ENCODE measurements around the gene ADRM1. TPM values are rescaled to one million over a fixed set of nuclear protein-coding genes. Genes with fewer than 3 reads are reported as not detected.
A peak's percentile ranks its signal among the peaks of the same experiment; 100 is the strongest.

ADRM1 gene
- total RNA-seq, 1 experiment from 2014 or later = 227 TPM

- no peaks in the 10 kb centered on the region for H3K9me3 Mint-ChIP-seq (ENCODE audit: low read depth, unreplicated experiment)
- CTCF ChIA-PET = interaction anchor here (0.9 to 1.4 kb wide), 4 partner anchors 60 to 82 kb away, joined by 3 to 7 read pairs (median 3); partner anchors contain the start of gene RPS21
- intact Hi-C loops (cut with micrococcal nuclease; ENCODE audit: unreplicated experiment) = loop anchor here (10.0 kb wide), 1 partner anchor 180 kb away; no protein-coding TSS in a partner anchor
- H3K27me3 Mint-ChIP-seq (ENCODE audit: unreplicated experiment) = no peaks in the 10 kb centered on the region
- H3K4me3 Mint-ChIP-seq (ENCODE audit: low read depth, unreplicated experiment) = peak overlapping the region; percentile 84
- H3K27ac Mint-ChIP-seq (ENCODE audit: unreplicated experiment) = peak overlapping the region; percentile 86
- peaks cover 38% of the 10 kb centered on the region for H3K4me1 Mint-ChIP-seq (ENCODE audit: low read depth, unreplicated experiment)
- DNase-seq = no peak
- H3K36me3 Mint-ChIP-seq (ENCODE audit: insufficient read depth, unreplicated experiment) = peaks cover 97% of the 10 kb centered on the region
- BruUV-seq (replicated peaks) = no TSS peak
- TF ChIP-seq CTCF (IDR thresholded peaks at IDR 0.05; ENCODE audit: unreplicated experiment) = no peak
Observed at GRCh38 chr20:62304331-62305148, 1.7 kb downstream of the ADRM1 start.

- Mint-ChIP-seq H3K4me3 (ENCODE audit: low read depth, unreplicated experiment) (peak overlapping the region; percentile 84), H3K9me3 (ENCODE audit: low read depth, unreplicated experiment) (no peaks in the 10 kb centered on the region)
- CTCF ChIA-PET = interaction anchor here (1.2 to 1.4 kb wide), 3 partner anchors 59 to 81 kb away, joined by 3 to 7 read pairs (median 3); partner anchors contain the start of gene RPS21
Observed at GRCh38 chr20:62305149-62305764, 2.5 kb downstream of the ADRM1 start.

GRCh38 chr20:62305765-62306413, 3.1 kb downstream of the ADRM1 start:
- intact Hi-C loops (cut with micrococcal nuclease; ENCODE audit: unreplicated experiment) = loop anchor here (10.0 kb wide), 1 partner anchor 179 kb away; no protein-coding TSS in a partner anchor
- no peak for DNase-seq
- Mint-ChIP-seq H3K4me1 (ENCODE audit: low read depth, unreplicated experiment) (peaks cover 38% of the 10 kb centered on the region), H3K9me3 (ENCODE audit: low read depth, unreplicated experiment) (no peaks in the 10 kb centered on the region), H3K27me3 (ENCODE audit: unreplicated experiment) (no peaks in the 10 kb centered on the region), H3K27ac (ENCODE audit: unreplicated experiment) (peak overlapping the region; percentile 86), H3K4me3 (ENCODE audit: low read depth, unreplicated experiment) (peak overlapping the region; percentile 84), H3K36me3 (ENCODE audit: insufficient read depth, unreplicated experiment) (peaks cover 98% of the 10 kb centered on the region)
- BruUV-seq (replicated peaks) = no TSS peak
- TF ChIP-seq CTCF (IDR thresholded peaks at IDR 0.05; ENCODE audit: unreplicated experiment) = no peak
- CTCF ChIA-PET = interaction anchor here (1.2 to 1.5 kb wide), 4 partner anchors 59 to 81 kb away, joined by 3 to 9 read pairs (median 5); partner anchors contain the start of gene RPS21

More at GRCh38 chr20:62305149-62305764, 2.5 kb downstream of the ADRM1 start:
- TSS peak; percentile 45 for BruUV-seq (replicated peaks)
- Mint-ChIP-seq H3K36me3 (ENCODE audit: insufficient read depth, unreplicated experiment) (peaks cover 97% of the 10 kb centered on the region), H3K27ac (ENCODE audit: unreplicated experiment) (peak overlapping the region; percentile 86), H3K4me1 (ENCODE audit: low read depth, unreplicated experiment) (peaks cover 38% of the 10 kb centered on the region), H3K27me3 (ENCODE audit: unreplicated experiment) (no peaks in the 10 kb centered on the region)
- peak; percentile 59 for DNase-seq
- no peak for TF ChIP-seq CTCF (IDR thresholded peaks at IDR 0.05; ENCODE audit: unreplicated experiment)
- intact Hi-C loops (cut with micrococcal nuclease; ENCODE audit: unreplicated experiment) = loop anchor here (10.0 kb wide), 1 partner anchor 180 kb away; no protein-coding TSS in a partner anchor

Measured in Calu3 (cell line).